MM.1S (cell line): Measurements from ENCODE around the gene CFAP300.

Source experiments
- DNase-seq: peaks from one replicate; pipeline ENCODE4 v3.0.0-alpha.2; 2015
- H2AFZ ChIP-seq: fragments of 300-600 bp; sonication (generic); 2 replicates; pipeline ENCODE4 v1.6.0; 2016; ENCODE audit warnings: antibody characterized with exemption, low read length
- H3F3A ChIP-seq: fragments of 300-600 bp; sonication (generic); 2 replicates; pipeline ENCODE4 v1.6.1; 2016; ENCODE audit warnings: mild to moderate bottlenecking, antibody characterized with exemption, low read length, moderate library complexity, mixed read lengths; ENCODE audit not compliant: insufficient read depth
- H3K27ac ChIP-seq: fragments of 300-600 bp; sonication (generic); 2 replicates; pipeline ENCODE4 v1.5.1; 2016; ENCODE audit warnings: mild to moderate bottlenecking, low read length
- H3K27me3 ChIP-seq: fragments of 300-600 bp; sonication (generic); replicated peaks from 2 replicates; pipeline ENCODE4 v1.6.0; 2016; ENCODE audit warnings: low read length; ENCODE audit not compliant: insufficient read depth
- H3K36me3 ChIP-seq: fragments of 300-600 bp; sonication (generic); replicated peaks from 2 replicates; pipeline ENCODE4 v1.6.1; 2016; ENCODE audit warnings: mild to moderate bottlenecking, low read length, mixed read lengths; ENCODE audit not compliant: insufficient read depth
- H3K4me1 ChIP-seq: fragments of 300-600 bp; sonication (generic); 2 replicates; pipeline ENCODE4 v1.6.1; 2016; ENCODE audit warnings: low read length, mixed read lengths
- H3K4me2 ChIP-seq: fragments of 300-600 bp; sonication (generic); 2 replicates; pipeline ENCODE4 v1.6.0; 2016; ENCODE audit warnings: low read depth, low read length
- H3K4me3 ChIP-seq: fragments of 300-600 bp; sonication (generic); 2 replicates; pipeline ENCODE4 v1.5.1; 2016; ENCODE audit warnings: low read length, mixed read lengths
- H3K79me2 ChIP-seq: fragments of 300-600 bp; sonication (generic); 2 replicates; pipeline ENCODE4 v1.6.1; 2016; ENCODE audit warnings: mixed run types, low read length, mixed read lengths
- H3K9ac ChIP-seq: fragments of 300-600 bp; sonication (generic); 2 replicates; pipeline ENCODE4 v1.6.1; 2016; ENCODE audit warnings: low read length, mixed read lengths
- H3K9me2 ChIP-seq: fragments of 300-600 bp; sonication (generic); replicated peaks from 2 replicates; pipeline ENCODE4 v1.6.1; 2016; ENCODE audit warnings: mild to moderate bottlenecking, low read length, mixed read lengths; ENCODE audit not compliant: insufficient read depth
- H3K9me3 ChIP-seq: fragments of 300-600 bp; sonication (generic); replicated peaks from 2 replicates; pipeline ENCODE4 v1.6.1; 2016; ENCODE audit warnings: mild to moderate bottlenecking, low read length, mixed read lengths; ENCODE audit not compliant: insufficient read depth
- H4K20me1 ChIP-seq: fragments of 300-600 bp; sonication (generic); 2 replicates; pipeline ENCODE4 v1.6.1; 2016; ENCODE audit warnings: mild to moderate bottlenecking, low read length, moderate library complexity, mixed read lengths; ENCODE audit not compliant: insufficient read depth
- EZH2 ChIP-seq: fragments of 300-600 bp; sonication (generic); optimal IDR thresholded peaks from 2 replicates; pipeline ENCODE3; 2017; ENCODE audit warnings: low read depth, mild to moderate bottlenecking, antibody characterized with exemption, low read length, mixed read lengths
- EZH2phosphoT487 ChIP-seq: fragments of 300-600 bp; sonication (generic); IDR thresholded peaks from 2 replicates; pipeline ENCODE4 v1.6.1; 2018; ENCODE audit warnings: antibody characterized with exemption, low read length
- TF ChIP-seq, protein P1 (sequence below): fragments of 300-600 bp; sonication (generic); IDR thresholded peaks from 2 replicates; pipeline ENCODE4 v1.5.1; 2016; ENCODE audit warnings: antibody characterized with exemption, low read length, mixed read lengths

CFAP300 gene

DNA sequence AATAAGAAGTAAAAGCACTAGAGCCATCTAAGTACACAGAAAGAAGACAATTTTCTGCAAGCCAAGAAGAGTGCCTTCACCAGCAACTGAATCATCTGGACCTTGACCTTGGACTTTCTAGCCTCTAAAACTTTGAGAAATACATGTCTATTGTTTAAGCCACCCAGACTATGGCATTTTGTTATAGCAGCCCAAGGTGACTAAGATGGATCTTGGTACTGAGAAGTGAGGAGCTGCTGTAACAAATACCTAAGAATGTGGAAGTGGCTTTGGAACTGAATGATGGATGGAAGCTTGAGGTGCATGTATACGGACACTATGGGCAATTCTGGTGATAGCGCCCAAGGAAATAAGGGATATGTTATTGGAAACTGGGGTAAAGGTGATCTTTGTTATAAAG, 14.9 kb downstream of the CFAP300 start:
- Histone ChIP-seq H3K79me2 (no peaks in the 10 kb centered on the region), H3K27me3 (no peaks in the 10 kb centered on the region), H3F3A (no peaks in the 10 kb centered on the region), H3K4me3 (no peak overlapping the region), H3K36me3 (no peaks in the 10 kb centered on the region), H3K9me2 (no peaks in the 10 kb centered on the region), H3K9ac (no peak overlapping the region), H3K27ac (no peak overlapping the region), H4K20me1 (no peaks in the 10 kb centered on the region), H3K4me2 (no peak overlapping the region), H3K9me3 (no peaks in the 10 kb centered on the region), H3K4me1 (no peaks in the 10 kb centered on the region), H2AFZ (no peak overlapping the region)
- TF ChIP-seq, protein P1, sequence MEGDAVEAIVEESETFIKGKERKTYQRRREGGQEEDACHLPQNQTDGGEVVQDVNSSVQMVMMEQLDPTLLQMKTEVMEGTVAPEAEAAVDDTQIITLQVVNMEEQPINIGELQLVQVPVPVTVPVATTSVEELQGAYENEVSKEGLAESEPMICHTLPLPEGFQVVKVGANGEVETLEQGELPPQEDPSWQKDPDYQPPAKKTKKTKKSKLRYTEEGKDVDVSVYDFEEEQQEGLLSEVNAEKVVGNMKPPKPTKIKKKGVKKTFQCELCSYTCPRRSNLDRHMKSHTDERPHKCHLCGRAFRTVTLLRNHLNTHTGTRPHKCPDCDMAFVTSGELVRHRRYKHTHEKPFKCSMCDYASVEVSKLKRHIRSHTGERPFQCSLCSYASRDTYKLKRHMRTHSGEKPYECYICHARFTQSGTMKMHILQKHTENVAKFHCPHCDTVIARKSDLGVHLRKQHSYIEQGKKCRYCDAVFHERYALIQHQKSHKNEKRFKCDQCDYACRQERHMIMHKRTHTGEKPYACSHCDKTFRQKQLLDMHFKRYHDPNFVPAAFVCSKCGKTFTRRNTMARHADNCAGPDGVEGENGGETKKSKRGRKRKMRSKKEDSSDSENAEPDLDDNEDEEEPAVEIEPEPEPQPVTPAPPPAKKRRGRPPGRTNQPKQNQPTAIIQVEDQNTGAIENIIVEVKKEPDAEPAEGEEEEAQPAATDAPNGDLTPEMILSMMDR, result no peak
- TF ChIP-seq EZH2, result no peak
- TF ChIP-seq EZH2phosphoT487, result no peak
- DNase-seq, result no peak

DNA sequence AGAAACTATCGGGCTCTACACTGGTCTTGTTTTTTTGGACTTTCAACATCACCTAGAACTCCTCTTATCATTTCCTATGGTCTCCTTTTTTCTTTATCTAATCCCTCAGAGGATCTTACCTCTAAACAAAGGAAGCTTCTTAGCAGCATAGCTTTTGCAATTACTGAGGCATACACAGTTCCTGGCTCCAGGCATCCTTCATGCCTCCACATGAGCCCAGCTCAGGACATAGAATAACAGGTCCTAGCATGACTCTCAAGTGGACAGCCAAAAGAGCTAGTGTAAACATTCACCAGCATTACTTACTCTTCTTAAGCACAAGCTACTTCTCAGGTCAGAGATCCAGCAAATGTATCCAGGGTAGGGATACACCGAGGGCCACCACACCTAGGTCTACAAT, 17.1 kb downstream of the CFAP300 start:
- no peaks in the 10 kb centered on the region for H4K20me1 ChIP-seq
- no peaks in the 10 kb centered on the region for H3K9me2 ChIP-seq
- DNase-seq, result no peak
- H2AFZ ChIP-seq, result no peak overlapping the region
- H3K79me2 ChIP-seq, result no peaks in the 10 kb centered on the region
- no peaks in the 10 kb centered on the region for H3K4me1 ChIP-seq
- no peak overlapping the region for H3K9ac ChIP-seq
- TF ChIP-seq EZH2phosphoT487 (no peak), EZH2 (no peak)
- TF ChIP-seq, protein P1, result no peak
- H3F3A ChIP-seq, result no peaks in the 10 kb centered on the region
- H3K27ac ChIP-seq, result no peak overlapping the region
- no peaks in the 10 kb centered on the region for H3K9me3 ChIP-seq
- H3K36me3 ChIP-seq, result no peaks in the 10 kb centered on the region
- H3K27me3 ChIP-seq, result no peaks in the 10 kb centered on the region
- H3K4me3 ChIP-seq, result no peak overlapping the region
- H3K4me2 ChIP-seq, result no peak overlapping the region

DNA sequence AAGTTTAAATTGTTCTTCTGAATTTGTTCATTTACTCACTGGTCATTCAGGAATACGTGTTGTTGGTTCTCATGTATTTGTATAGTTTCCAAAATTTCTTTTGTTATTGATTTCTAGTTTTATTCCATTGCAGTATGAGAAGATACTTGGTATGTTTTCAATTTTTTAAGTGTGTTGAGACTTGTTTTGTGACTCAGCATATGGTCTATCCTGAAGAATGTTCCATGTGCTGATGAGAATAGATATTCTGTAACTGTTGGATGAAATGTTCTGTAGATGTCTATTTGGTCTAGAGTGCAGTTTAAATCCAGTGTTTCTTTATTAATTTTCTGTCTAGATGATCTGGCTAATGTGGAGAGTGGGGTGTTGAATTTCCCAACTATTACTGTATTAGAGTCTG, 23.5 kb downstream of the CFAP300 start:
- no peak overlapping the region for H3K4me3 ChIP-seq
- no peak for DNase-seq
- TF ChIP-seq EZH2, result no peak
- TF ChIP-seq, protein P1, result no peak
- no peak for TF ChIP-seq EZH2phosphoT487
- no peaks in the 10 kb centered on the region for H3K36me3 ChIP-seq
- H3K4me1 ChIP-seq, result no peaks in the 10 kb centered on the region
- no peaks in the 10 kb centered on the region for H3K9me2 ChIP-seq
- H3K27me3 ChIP-seq, result no peaks in the 10 kb centered on the region
- H3K4me2 ChIP-seq, result no peak overlapping the region
- H3K9me3 ChIP-seq, result no peaks in the 10 kb centered on the region
- H3K79me2 ChIP-seq, result no peaks in the 10 kb centered on the region
- H3F3A ChIP-seq, result no peaks in the 10 kb centered on the region
- H4K20me1 ChIP-seq, result no peaks in the 10 kb centered on the region
- H3K9ac ChIP-seq, result no peak overlapping the region
- H3K27ac ChIP-seq, result no peak overlapping the region
- no peak overlapping the region for H2AFZ ChIP-seq
